ENCODE data around the gene RPP25L. TPM values are rescaled to one million over a fixed set of nuclear protein-coding genes. Genes with fewer than 3 reads are reported as not detected.

RPP25L gene
- total RNA-seq, result 17.5 and 18.9 TPM in 2 replicates

GRCh38 chr9:34611811-34612787 lies at the start of gene RPP25L:
Gene RPP25L, minus strand, starts transcription at chr9:34612097. Its CDS starts 801 bp downstream, at chr9:34611296.
- Mint-ChIP-seq H3K36me3 (ENCODE audit: low read depth) (peaks cover 32% of the 10 kb centered on the region), H3K27ac (peak within 1 kb of the TSS; percentile 90), H3K4me1 (peaks cover 19% of the 10 kb centered on the region), H3K4me3 (peak within 1 kb of the TSS; percentile 86), H3K9me3 (no peaks in the 10 kb centered on the region), H3K27me3 (no peaks in the 10 kb centered on the region)
- peak; percentile 96 for ATAC-seq (ENCODE audit: low read depth)
- TF ChIP-seq CTCF (IDR thresholded peaks at IDR 0.05), result no peak
- POLR2A ChIA-PET, result interaction anchor here (0.6 to 6.8 kb wide), 7 partner anchors 8 to 157 kb away, joined by 3 to 44 read pairs (median 5); partner anchors contain the start of genes DCTN3, DNAI1, FAM219A and GALT
- DNase-seq, result peak; percentile 90
- intact Hi-C loops (cut with micrococcal nuclease), result loop anchor here (1.0 to 10.0 kb wide), 13 partner anchors 8 to 1203 kb away; partner anchors contain the start of genes DCTN3, DNAI1, DNAJB5 and FAM219A
- CTCF ChIA-PET, result interaction anchor here (0.8 to 5.3 kb wide), 5 partner anchors 8 to 90 kb away, joined by 3 to 62 read pairs (median 5); partner anchors contain the start of genes DCTN3 and SIGMAR1

- Mint-ChIP-seq H3K4me1 (peaks cover 7% of the 10 kb centered on the region), H3K36me3 (ENCODE audit: low read depth) (no peaks in the 10 kb centered on the region), H3K4me3 (no peak overlapping the region), H3K27ac (no peak overlapping the region), H3K9me3 (no peaks in the 10 kb centered on the region), H3K27me3 (no peaks in the 10 kb centered on the region)
- intact Hi-C loops (cut with micrococcal nuclease), result loop anchor here (10.0 kb wide), 1 partner anchor 1075 kb away; the partner anchor contains the start of genes CREB3 and TLN1
- ChIA-PET CTCF (interaction anchor here (1.5 to 2.9 kb wide), 2 partner anchors 13 to 26 kb away, joined by 3 to 8 read pairs; partner anchors contain the start of gene GALT), POLR2A (interaction anchor here (0.6 kb wide), 1 partner anchor 818 kb away, joined by 3 read pairs; no protein-coding TSS in a partner anchor)
- TF ChIP-seq CTCF (IDR thresholded peaks at IDR 0.05), result no peak
- DNase-seq, result no peak
- ATAC-seq (ENCODE audit: low read depth), result no peak
Observed at GRCh38 chr9:34659592-34660253, 47.8 kb upstream of the RPP25L start.

GRCh38 chr9:34658461-34658860 lies 46.6 kb upstream of the RPP25L start:
- POLR2A ChIA-PET, result no interaction called here
- Mint-ChIP-seq H3K4me1 (no peaks in the 10 kb centered on the region), H3K9me3 (no peaks in the 10 kb centered on the region), H3K27ac (no peak overlapping the region), H3K27me3 (no peaks in the 10 kb centered on the region), H3K4me3 (no peak overlapping the region), H3K36me3 (ENCODE audit: low read depth) (no peaks in the 10 kb centered on the region)
- intact Hi-C loops (cut with micrococcal nuclease), result no loop called here
- CTCF ChIA-PET, result interaction anchor here (0.6 to 1.4 kb wide), 2 partner anchors 12 to 33 kb away, joined by 3 read pairs; partner anchors contain the start of gene GALT
- ATAC-seq (ENCODE audit: low read depth) (no peak), DNase-seq (no peak)
- no peak for TF ChIP-seq CTCF (IDR thresholded peaks at IDR 0.05)

GRCh38 chr9:34656992-34657391 lies 45.1 kb upstream of the RPP25L start:
- intact Hi-C loops (cut with micrococcal nuclease), result no loop called here
- CTCF ChIA-PET, result no interaction called here
- no peak for TF ChIP-seq CTCF (IDR thresholded peaks at IDR 0.05)
- H3K27ac Mint-ChIP-seq, result no peak overlapping the region
- POLR2A ChIA-PET, result interaction anchor here (1.0 kb wide), 1 partner anchor 8 kb away, joined by 7 read pairs; no protein-coding TSS in a partner anchor
- DNase-seq (no peak), ATAC-seq (ENCODE audit: low read depth) (no peak)
- no peaks in the 10 kb centered on the region for H3K9me3 Mint-ChIP-seq
- H3K27me3 Mint-ChIP-seq, result no peaks in the 10 kb centered on the region
- H3K36me3 Mint-ChIP-seq (ENCODE audit: low read depth), result no peaks in the 10 kb centered on the region
- peaks cover 8% of the 10 kb centered on the region for H3K4me1 Mint-ChIP-seq
- H3K4me3 Mint-ChIP-seq, result no peak overlapping the region
